Measurements from ENCODE around the gene B3GNT7.

DNA sequence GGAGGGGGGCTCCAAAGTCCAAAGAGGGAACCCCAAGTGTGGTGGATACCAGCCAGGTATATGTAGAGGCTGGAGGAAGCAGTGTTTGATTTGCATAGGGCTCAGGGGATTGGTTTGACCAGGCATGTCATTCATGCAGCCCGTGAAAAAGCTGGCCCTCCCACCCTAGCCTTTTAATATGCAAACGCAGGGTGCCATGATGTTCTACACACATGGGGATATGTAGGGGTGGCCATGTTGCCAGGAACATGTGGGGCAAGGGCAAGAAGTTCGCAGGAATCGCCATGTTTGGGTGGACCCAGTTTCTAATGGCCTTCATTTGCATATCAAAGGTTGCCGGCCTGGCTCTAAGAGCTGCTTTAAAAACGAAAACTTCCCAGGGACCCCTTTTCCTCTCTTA, 33.6 kb downstream of the B3GNT7 start:
- TF ChIP-seq, protein P1, sequence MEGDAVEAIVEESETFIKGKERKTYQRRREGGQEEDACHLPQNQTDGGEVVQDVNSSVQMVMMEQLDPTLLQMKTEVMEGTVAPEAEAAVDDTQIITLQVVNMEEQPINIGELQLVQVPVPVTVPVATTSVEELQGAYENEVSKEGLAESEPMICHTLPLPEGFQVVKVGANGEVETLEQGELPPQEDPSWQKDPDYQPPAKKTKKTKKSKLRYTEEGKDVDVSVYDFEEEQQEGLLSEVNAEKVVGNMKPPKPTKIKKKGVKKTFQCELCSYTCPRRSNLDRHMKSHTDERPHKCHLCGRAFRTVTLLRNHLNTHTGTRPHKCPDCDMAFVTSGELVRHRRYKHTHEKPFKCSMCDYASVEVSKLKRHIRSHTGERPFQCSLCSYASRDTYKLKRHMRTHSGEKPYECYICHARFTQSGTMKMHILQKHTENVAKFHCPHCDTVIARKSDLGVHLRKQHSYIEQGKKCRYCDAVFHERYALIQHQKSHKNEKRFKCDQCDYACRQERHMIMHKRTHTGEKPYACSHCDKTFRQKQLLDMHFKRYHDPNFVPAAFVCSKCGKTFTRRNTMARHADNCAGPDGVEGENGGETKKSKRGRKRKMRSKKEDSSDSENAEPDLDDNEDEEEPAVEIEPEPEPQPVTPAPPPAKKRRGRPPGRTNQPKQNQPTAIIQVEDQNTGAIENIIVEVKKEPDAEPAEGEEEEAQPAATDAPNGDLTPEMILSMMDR (IDR thresholded peaks at IDR 0.05): no peak
- no peak for TF ChIP-seq SIN3A (IDR thresholded peaks at IDR 0.05; ENCODE audit: borderline replicate concordance, insufficient read depth, low read depth, low read length)
- TF ChIP-seq POLR2AphosphoS5 (IDR thresholded peaks at IDR 0.05; ENCODE audit: low read depth, low read length): no peak
- TF ChIP-seq, protein P2, sequence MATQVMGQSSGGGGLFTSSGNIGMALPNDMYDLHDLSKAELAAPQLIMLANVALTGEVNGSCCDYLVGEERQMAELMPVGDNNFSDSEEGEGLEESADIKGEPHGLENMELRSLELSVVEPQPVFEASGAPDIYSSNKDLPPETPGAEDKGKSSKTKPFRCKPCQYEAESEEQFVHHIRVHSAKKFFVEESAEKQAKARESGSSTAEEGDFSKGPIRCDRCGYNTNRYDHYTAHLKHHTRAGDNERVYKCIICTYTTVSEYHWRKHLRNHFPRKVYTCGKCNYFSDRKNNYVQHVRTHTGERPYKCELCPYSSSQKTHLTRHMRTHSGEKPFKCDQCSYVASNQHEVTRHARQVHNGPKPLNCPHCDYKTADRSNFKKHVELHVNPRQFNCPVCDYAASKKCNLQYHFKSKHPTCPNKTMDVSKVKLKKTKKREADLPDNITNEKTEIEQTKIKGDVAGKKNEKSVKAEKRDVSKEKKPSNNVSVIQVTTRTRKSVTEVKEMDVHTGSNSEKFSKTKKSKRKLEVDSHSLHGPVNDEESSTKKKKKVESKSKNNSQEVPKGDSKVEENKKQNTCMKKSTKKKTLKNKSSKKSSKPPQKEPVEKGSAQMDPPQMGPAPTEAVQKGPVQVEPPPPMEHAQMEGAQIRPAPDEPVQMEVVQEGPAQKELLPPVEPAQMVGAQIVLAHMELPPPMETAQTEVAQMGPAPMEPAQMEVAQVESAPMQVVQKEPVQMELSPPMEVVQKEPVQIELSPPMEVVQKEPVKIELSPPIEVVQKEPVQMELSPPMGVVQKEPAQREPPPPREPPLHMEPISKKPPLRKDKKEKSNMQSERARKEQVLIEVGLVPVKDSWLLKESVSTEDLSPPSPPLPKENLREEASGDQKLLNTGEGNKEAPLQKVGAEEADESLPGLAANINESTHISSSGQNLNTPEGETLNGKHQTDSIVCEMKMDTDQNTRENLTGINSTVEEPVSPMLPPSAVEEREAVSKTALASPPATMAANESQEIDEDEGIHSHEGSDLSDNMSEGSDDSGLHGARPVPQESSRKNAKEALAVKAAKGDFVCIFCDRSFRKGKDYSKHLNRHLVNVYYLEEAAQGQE (IDR thresholded peaks at IDR 0.05; ENCODE audit: insufficient read depth in 1 of 2, low read depth in 2 of 2, low read length in 1 of 2): no peak
- TF ChIP-seq TCF7L2 (IDR thresholded peaks at IDR 0.05; ENCODE audit: low read depth, low read length): no peak

Measured in Panc1 (cell line).